GM19023 (cell line): Measurements from ENCODE around the gene SLC25A30.
"Not testable (repeated sequence)": the region's sequence is repeated elsewhere in the genome, so short reads cannot be mapped to it uniquely, and the experiment has no call there.

Experiments used
- ATAC-seq: cut with Tn5 transposase; IDR thresholded peaks from one replicate; pipeline ENCODE4 v1.9.1; 2021; ENCODE audit warnings: mild to moderate bottlenecking, moderate library complexity; ENCODE audit not compliant: unreplicated experiment

Gene SLC25A30

DNA sequence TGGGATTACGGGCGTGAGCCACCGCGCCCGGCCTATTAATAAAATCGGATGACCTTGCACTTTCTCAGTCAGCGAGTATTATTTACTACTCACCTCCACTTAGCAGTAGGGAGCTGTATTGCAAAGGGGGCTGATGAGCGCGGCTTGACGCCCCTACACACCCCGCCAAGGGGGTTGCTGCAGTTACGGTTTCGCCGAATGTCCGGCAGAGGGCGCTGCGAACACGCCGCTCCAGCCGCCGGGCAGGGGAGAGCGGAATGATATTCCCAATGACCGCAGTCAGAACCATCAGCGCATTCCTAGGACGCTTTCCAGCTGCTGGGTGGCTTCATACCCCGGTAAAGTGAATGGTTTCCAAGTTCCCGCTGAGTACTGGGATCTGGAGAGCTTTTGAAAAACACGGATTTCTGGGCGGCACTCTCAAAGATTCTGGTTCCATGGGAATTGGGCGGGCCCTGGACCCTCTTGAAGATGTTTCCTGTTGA is 47.2 kb downstream of the SLC25A30 start:
- peak; percentile 40 for ATAC-seq

DNA sequence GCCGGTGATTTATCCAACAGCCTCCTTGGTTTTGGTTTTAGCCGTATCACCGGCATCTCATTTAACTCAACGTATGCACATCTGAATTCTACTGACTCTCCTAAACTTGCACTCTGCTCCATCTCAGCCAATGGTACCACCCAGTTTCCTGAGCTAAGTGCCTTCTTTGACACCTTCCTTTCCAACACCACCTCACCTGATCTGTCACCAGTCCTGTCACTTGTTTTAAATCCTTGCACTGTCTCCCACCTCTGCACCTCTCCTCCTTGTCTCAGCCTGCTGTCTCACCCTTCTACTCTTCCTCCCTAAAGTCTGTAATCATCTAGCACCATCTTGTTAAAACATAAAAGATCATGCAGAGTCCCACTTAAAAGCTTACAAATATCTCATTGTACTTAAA is 49.1 kb downstream of the SLC25A30 start:
- ATAC-seq: no peak

DNA sequence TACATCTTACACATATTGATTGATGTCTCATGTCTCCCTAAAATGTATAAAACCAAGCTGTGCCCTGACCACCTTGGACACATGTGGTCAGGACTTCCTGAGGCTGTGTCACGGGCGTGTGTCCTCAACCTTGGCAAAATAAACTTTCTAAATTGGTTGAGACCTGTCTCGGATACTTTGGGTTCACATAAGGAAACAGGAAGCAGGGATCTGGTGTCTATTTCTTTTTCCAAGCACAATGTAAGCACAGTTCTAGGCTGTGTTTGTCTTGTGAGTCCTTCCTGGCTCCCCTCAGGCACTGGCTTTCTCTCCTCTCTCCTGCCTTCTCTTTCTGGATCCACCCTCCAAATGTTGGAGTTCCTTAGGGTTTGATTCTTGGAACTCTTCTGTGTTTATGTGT is 49.6 kb downstream of the SLC25A30 start:
- no peak for ATAC-seq

DNA sequence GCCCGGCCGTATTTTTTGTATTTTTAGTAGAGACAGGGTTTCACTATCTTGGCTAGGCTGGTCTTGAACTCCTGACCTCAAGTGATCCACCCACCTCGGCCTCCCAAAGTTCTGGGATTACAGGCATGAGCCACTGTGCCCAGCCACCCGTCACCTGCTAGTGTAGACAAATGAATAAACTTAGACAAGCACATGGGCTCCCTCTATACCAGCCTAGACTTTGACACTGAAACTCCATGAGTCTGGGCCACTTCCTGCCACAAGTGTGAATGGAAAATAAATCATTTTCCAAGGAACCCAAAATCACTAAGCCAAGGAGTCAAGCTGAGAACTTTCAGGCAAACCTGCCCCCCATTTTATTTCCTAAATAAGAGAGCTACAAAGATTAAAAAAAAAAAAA is 50.2 kb downstream of the SLC25A30 start:
- no peak for ATAC-seq

DNA sequence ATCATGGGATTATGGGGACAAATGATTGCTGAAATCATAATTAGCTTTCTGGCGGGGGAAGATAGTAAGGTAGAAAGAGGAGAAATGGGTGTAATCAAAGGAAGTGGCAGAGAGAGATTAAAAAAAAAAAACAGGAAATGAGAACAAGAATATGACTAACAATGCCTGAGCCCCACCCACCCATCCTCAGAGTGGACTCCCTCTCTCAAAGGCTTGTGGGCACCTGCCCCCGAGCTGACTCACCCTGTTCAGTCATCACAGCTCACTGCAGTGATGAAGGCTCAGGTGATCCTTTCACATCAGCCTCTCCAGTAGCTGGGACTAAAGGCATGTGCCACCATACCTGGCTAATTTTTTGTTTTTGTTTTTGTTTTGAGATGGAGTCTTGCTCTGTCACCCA is 50.8 kb downstream of the SLC25A30 start:
- ATAC-seq: peak; percentile 91

DNA sequence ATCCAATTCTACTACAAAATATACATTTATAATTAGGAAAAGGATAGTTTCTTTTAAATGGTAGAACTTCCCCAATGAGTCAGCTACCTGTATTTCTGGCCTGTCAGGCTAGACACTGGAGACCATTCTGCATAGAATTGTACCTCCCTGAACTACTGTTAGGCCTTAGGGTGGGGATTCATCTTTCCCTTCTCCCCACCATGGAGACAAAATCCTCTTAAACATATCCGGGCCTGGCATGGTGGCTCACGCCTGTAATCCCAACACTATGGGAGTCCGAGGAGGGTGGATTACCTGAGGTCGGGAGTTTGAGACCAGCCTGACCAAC is 52.7 kb downstream of the SLC25A30 start:
- no peak for ATAC-seq

DNA sequence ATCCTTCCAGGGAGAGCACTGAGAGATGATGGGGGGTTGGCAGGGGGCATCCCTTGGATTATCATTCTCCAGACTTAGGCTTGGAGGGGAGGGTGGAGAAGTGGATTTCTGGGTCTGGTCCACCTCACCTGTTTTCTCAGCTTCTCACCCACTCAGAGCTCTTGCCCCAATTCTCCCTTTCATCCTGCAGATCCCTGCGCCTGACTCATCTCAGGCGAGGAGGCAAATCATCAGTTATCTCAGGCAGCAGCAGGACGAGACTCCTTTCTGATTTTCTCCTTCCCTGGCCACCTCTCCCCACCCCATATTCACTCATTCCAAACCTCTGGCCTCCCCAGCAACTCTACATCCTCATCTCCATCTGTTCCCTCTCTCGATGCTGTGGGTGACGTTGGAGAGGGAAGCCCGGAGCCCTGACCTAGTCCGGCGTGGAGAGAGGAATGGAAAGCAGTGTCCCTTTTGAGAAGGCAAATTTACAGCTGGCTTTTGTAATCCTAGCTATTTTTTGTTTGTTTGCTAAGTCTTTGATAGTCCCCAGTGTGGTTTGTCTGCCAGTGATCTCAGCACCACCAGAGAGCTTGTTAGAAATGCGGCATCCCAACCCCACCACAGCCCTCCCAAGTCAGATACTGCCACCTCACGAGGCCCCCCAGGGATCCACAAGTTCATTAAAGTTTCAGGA is 53.2 kb downstream of the SLC25A30 start:
- ATAC-seq: no peak

DNA sequence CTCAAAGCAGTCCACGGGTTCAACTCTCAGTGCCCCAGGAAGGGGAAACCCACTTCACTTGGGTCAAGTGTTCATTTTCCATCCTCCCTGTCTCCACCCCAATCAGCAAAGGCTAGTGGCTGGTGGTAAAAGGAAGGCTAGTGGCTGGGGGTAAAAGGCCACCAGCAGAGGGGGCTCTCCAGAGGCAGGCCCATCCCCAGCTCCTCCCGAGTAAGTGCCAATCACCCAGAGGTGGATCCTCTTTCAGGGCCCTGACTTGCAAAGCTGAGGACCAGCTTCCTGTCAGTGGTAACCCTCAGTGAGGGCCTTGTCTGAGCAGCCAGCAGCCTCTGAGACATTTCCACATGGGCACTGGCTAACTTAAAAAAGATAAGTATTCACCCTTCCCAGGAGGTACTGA is 55.2 kb downstream of the SLC25A30 start:
- no peak for ATAC-seq

DNA sequence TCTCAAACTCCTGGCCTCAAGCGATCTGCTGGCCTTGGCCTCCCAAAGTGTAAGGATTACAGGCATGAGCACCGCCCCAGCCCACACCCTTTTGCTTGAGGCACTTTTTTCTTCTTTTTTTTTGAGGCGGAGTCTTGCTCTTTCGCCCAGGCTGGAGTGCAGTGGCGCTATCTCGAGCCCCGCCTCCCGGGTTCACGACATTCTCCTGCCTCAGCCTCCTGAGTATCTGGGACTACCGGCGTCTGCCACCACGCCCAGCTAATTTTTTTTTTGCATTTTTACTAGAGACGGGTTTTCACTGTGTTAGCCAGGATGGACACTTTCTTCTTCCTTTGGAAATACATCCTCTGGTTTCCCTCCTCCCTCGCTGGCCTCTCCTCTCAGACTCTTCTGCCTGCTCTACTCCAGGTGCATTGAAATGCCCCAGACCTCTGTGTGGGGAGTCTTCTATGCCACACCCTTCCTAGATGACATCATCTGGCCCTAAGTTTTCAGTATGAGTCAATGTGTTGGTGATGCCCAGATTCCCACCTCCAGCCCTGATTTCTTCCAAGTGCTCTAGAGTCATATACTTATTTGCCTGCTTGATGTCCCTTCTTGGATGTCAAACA is 56.5 kb downstream of the SLC25A30 start:
- no peak for ATAC-seq

DNA sequence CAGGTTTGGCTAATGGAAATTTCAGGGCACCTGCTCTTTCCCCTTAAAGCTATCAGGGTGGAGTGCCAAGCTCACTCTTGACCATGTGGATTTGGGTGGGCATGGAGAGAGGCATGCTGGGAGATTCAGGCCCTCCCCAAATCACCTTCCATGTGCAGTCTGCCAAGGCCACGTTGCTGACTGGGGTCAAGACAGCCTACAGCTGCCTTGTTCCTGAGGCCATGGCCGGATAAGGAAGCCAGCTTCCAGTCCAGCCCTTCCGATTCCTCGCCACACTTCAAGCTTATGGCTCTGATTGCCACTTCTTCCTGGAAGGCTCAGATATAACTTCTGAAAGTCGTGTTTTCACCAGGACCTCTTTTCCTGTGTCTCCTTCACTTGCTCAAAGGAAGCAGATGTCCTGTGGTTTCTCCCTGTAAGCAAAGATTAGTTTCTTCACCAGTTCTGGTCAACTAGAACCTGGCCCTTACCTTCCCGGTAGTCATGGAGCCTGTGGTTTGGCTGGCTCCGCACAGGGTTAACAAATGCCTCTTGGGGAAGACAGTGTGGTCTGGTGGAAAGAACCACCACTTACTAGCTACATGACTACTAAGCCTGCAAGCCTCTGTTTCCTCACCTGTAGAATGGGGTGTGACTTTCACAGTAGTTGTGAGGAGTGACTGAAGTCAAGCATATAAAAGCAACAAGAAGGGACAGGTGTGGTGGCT is 61.1 kb downstream of the SLC25A30 start:
- no peak for ATAC-seq

DNA sequence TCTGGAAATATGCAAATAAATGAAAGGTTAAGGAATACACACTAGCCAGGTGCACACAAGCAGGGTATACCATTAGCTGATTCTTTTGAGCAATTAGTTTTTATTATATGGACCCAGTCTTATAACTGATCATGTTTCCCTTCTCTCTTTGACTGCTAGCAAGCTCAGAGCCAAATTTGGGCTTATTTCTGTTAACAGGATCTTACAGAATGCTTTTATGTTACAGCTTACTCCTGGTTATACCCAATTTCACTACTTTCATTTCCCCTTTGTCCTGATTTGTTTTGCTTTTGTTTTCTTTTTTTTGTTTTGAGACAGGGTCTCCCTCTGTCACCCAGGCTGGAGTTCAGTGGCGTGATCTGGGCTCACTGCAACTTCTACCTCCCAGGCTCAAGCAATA is 64.3 kb downstream of the SLC25A30 start:
- ATAC-seq: no peak

DNA sequence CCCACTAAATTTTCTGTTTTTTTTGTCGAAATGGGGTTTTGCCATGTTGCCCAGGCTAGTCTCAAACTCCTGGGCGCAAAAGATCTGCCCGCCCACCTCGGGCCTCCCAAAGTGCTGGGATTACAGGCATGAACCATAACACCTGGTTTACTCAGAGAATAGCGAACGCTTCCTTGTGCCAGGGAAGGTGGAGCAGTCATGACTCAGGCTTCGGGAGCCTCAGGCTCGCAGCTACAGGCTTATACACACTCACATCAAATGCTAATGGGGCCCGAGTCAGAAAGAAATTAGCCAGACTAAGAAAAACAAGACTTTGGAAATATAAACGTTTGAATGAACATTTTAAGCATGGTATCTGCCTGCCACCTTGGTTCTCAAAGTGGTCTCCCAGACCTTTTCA is 66.1 kb downstream of the SLC25A30 start:
- ATAC-seq: no peak

DNA sequence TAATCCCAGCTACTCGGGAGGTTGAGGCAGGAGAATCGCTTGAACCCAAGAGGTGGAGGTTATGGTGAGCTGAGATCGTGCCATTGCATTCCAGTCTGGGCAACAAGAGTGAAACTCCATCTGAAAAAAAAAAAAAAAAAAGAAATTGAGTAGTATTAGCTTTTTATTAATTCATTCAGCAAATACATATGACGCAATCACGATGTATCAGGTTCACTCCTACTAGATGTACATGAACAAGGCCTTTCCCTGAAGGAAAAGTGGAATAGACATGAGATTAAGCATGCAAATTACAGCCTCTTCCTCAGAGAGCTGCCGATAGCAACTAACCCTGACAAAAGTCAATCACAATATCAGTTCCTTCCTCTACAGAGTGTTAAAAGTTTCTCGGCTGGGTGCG is 68.0 kb downstream of the SLC25A30 start:
- ATAC-seq: no peak

DNA sequence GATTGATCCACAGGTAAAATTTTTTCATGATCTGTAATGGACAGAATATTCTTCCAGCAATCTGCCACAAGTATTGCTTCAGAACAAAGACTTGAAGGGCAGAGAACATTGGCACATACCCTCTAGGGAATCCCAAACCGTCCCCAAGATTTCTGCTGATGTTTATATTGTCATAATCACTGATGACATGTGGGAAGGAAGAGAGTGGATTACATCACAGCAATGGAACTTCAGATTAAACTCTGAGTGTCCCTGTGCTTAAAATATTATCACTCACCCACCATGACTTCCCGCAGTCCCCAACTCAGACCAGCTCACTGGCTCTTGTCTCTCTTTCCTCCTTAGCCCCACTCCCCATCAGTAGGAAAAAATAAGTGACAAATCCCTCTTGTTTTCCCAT is 68.7 kb downstream of the SLC25A30 start:
- ATAC-seq: no peak

DNA sequence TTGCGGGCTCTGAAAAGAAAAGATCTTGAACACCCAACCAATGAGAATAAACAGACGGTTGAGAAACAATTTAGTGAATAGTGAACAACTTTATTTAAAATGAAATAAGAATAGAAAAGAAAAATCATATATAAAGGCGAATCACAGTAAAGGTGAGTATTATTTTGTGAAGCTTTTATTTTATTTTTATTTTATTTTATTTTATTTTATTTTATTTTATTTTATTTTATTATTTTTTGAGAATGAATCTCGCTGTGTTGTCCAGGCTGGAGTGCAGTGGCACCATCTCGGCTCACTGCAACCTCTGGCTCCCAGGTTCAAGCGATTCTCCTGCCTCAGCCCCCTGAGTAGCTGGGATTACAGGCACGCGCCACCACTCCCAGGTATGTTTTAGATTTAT is 74.1 kb downstream of the SLC25A30 start:
- ATAC-seq: not testable (repeated sequence)
